GM12878 (cell line): ENCODE results near the gene SPATA20. TPM values are rescaled to one million over a fixed set of nuclear protein-coding genes. Genes with fewer than 3 reads are reported as not detected.

Experiments
- ATAC-seq: fragments of 200-7000 bp; cut with Tn5 transposase; 3 replicates; pipeline ENCODE4 v1.9.1; 2020; ENCODE audit warnings: mild to moderate bottlenecking, moderate library complexity
- BruUV-seq: library from RNA; stranded (reverse); fragments of 400-500 nt; replicated peaks from 2 replicates; lab custom pipeline; 2021; lab: Mats Ljungman, UMichigan
- CTCF ChIA-PET: fragments of 300-600 bp; sonication (Branson Sonifier 250); formaldehyde crosslinking; extraction: SDS; loops from one replicate; lab custom pipeline; 2021; ENCODE audit warnings: inconsistent platforms; lab: Yijun Ruan, JAX
- POLR2A ChIA-PET: fragments of 350-600 bp; formaldehyde crosslinking; extraction: SDS; loops from one replicate; lab custom pipeline; 2021; ENCODE audit warnings: inconsistent platforms; lab: Charles Lee
- RAD21 ChIA-PET: fragments of 300-600 bp; sonication (Branson Sonifier 250); formaldehyde crosslinking; loops from one replicate; lab custom pipeline; 2023; ENCODE audit warnings: antibody characterized with exemption; ENCODE audit not compliant: unreplicated experiment; lab: Charles Lee
- SMC1A ChIA-PET: fragments of 300-600 bp; sonication (Branson Sonifier 250); formaldehyde crosslinking; loops from one replicate; lab custom pipeline; 2023; ENCODE audit not compliant: unreplicated experiment, uncharacterized antibody; lab: Charles Lee
- DNase-seq: peaks from one replicate; pipeline ENCODE4 v3.0.0-alpha.2; 2011; ENCODE audit warnings: low read depth, low spot score
- FAIRE-seq: peaks from 3 replicates; lab custom pipeline; 2011; peaks lifted over from hg19 to GRCh38; lab: Jason Lieb, UNC
- H2AFZ ChIP-seq: 2 replicates; pipeline ENCODE4 v1.6.0; 2011; ENCODE audit warnings: low read depth, low read length, control low read depth; ENCODE audit not compliant: control insufficient read depth
- H3K27ac ChIP-seq: 2 replicates; pipeline ENCODE4 v1.5.1; 2011; ENCODE audit warnings: control low read depth; ENCODE audit not compliant: control insufficient read depth, insufficient read depth
- H3K27me3 ChIP-seq, 2 experiments: replicated peaks in 1 of 2; 2 replicates each; pipeline versions ENCODE4 v1.6.0 to v1.6.1; 2011; ENCODE audit warnings: low read length in 1 of 2; ENCODE audit not compliant: control insufficient read depth in 2 of 2, insufficient read depth in 2 of 2
- H3K36me3 ChIP-seq, 2 experiments: 2 replicates each; pipeline ENCODE4 v1.5.1; 2011; ENCODE audit warnings: low read length in 1 of 2; ENCODE audit not compliant: control insufficient read depth in 2 of 2, insufficient read depth in 2 of 2
- H3K4me1 ChIP-seq: 2 replicates; pipeline ENCODE4 v1.6.1; 2011; ENCODE audit warnings: mild to moderate bottlenecking, low read length, moderate library complexity, mixed read lengths; ENCODE audit not compliant: control insufficient read depth, insufficient read depth
- H3K4me2 ChIP-seq: 2 replicates; pipeline ENCODE4 v1.6.0; 2011; ENCODE audit warnings: control low read depth; ENCODE audit not compliant: control insufficient read depth, insufficient read depth
- H3K4me3 ChIP-seq: fragments of 200-600 bp; sonication (generic); 2 replicates; pipeline ENCODE4 v1.5.1; 2016
- H3K79me2 ChIP-seq: 2 replicates; pipeline ENCODE4 v1.6.0; 2011; ENCODE audit warnings: low read length; ENCODE audit not compliant: control insufficient read depth, insufficient read depth
- H3K9ac ChIP-seq: 2 replicates; pipeline ENCODE4 v1.8.0; 2011; ENCODE audit warnings: low read length, control low read depth, mixed read lengths; ENCODE audit not compliant: control insufficient read depth, insufficient read depth
- H3K9me3 ChIP-seq: replicated peaks from 3 replicates; pipeline ENCODE4 v1.5.1; 2011; ENCODE audit warnings: mild to moderate bottlenecking, low read length; ENCODE audit not compliant: control insufficient read depth, insufficient read depth
- H4K20me1 ChIP-seq: 2 replicates; pipeline ENCODE4 v1.6.0; 2011; ENCODE audit not compliant: control insufficient read depth, insufficient read depth
- CHD2 ChIP-seq: IDR thresholded peaks from 2 replicates; pipeline ENCODE4 v1.6.1; 2011; ENCODE audit warnings: low read depth, low read length, improper control_type of control experiment, borderline replicate concordance
- CTCF ChIP-seq, 3 experiments: IDR thresholded peaks in 2 of 3; conservative IDR thresholded peaks in 1 of 3; 2 replicates each; pipeline ENCODE4 v1.5.1; 2011; ENCODE audit warnings: low read depth in 3 of 3, low read length in 3 of 3, mild to moderate bottlenecking in 3 of 3, control low read depth in 2 of 3, moderate library complexity in 2 of 3, inconsistent platforms in 1 of 3, mixed read lengths in 1 of 3; ENCODE audit not compliant: control insufficient read depth in 2 of 3, insufficient read depth in 1 of 3; ENCODE audit errors: extremely low read depth in 1 of 3
- FOS ChIP-seq: IDR thresholded peaks from 3 replicates; pipeline ENCODE4 v1.6.1; 2011; ENCODE audit warnings: borderline replicate concordance; ENCODE audit not compliant: insufficient read length; ENCODE audit errors: extremely low read depth
- IRF3 ChIP-seq: fragments of 450-650 bp; IDR thresholded peaks from 2 replicates; pipeline ENCODE4 v1.6.1; 2014; ENCODE audit warnings: mild to moderate bottlenecking
- KAT2A ChIP-seq: conservative IDR thresholded peaks from 2 replicates; pipeline ENCODE4 v1.6.1; 2011; ENCODE audit warnings: low read depth, low read length; ENCODE audit not compliant: control insufficient read depth
- RBBP5 ChIP-seq: fragments of 200-600 bp; sonication (generic); conservative IDR thresholded peaks from 2 replicates; pipeline ENCODE4 v1.6.1; 2016
- SIN3A ChIP-seq: IDR thresholded peaks from 2 replicates; pipeline ENCODE4 v1.6.1; 2012; ENCODE audit warnings: low read depth, low read length, improper control_type of control experiment
- SMAD1 ChIP-seq: fragments of 450-650 bp; IDR thresholded peaks from 2 replicates; pipeline ENCODE4 v1.6.1; 2018; ENCODE audit warnings: mild to moderate bottlenecking, low read depth; ENCODE audit not compliant: partially characterized antibody
- WGBS: methylation state at CpG from one replicate; pipeline ENCODE4 v1.1.6; 2016; ENCODE audit warnings: low lambda C conversion rate; ENCODE audit not compliant: insufficient replicate concordance, insufficient coverage; ENCODE audit errors: missing lambda C conversion rate; 5-methylcytosine and 5-hydroxymethylcytosine counted together
- in situ Hi-C: fragments of 300-500 bp; cut with MboI; formaldehyde crosslinking; loops from 9 replicates; pipeline ENCODE4 v1.14.3; 2018; ENCODE audit warnings: mixed read lengths
- intact Hi-C: fragments of 100-400 bp; cut with micrococcal nuclease; formaldehyde crosslinking; loops from one replicate; pipeline ENCODE4 v1.14.2; 2022; ENCODE audit not compliant: unreplicated experiment
- polyA plus RNA-seq, 11 experiments: library from polyadenylated mRNA; depleted of rRNA in 4 of 11; unstranded in 6 of 11; stranded (reverse) in 5 of 11; fragments of >200 nt; fragmentation: Nextera tagmentation in 4 of 11; fragmentation: Illumina TruSeq in 1 of 11; extraction: Ambion mirVana in 4 of 11; extraction: Trizol in 1 of 11; gene quantifications; 1 replicate in 1 of 11; 2 replicates in 10 of 11; pipeline versions ENCODE4 v1.2.1 to v1.2.3, GENCODE V29; 2011 to 2016; ENCODE audit warnings: inconsistent platforms in 2 of 11, missing spikeins in 2 of 11, low read depth in 1 of 11
- total RNA-seq, 4 experiments: library from RNA; depleted of rRNA in 3 of 4; stranded (reverse); fragments of >200 nt in 3 of 4; fragmentation: Illumina TruSeq in 1 of 4; extraction: Trizol in 1 of 4; gene quantifications; 2 replicates each; pipeline versions ENCODE4 v1.2.1 to v1.2.3, GENCODE V29; 2013 to 2021
- TF ChIP-seq, protein P1 (sequence below): fragments of 450-650 bp; formaldehyde crosslinking; IDR thresholded peaks from 2 replicates; pipeline ENCODE4 v1.5.0; 2022; ENCODE audit warnings: mild to moderate bottlenecking, missing genetic modification characterization

SPATA20 gene
- total and polyA plus RNA-seq, 10 of the 15 experiments (the other 5 are each of a cell fraction or from before 2014, with no cell fraction given): 2.1 to 69.8 (median 26.6) TPM

- H3K4me2 ChIP-seq: no peak overlapping the region
- no peaks in the 10 kb centered on the region for H4K20me1 ChIP-seq
- no peaks in the 10 kb centered on the region for H3K79me2 ChIP-seq
- ChIA-PET POLR2A (no interaction called here), SMC1A (no interaction called here), CTCF (no interaction called here), RAD21 (no interaction called here)
- intact Hi-C loops: no loop called here
- H3K27ac ChIP-seq: no peak overlapping the region
- peaks cover 4 to 6% of the 10 kb centered on the region in 2 experiments; a peak in 3 of 4 replicates for H3K27me3 ChIP-seq
- H3K36me3 ChIP-seq: no peaks in the 10 kb centered on the region; a peak in 1 of 4 replicates
- no peak overlapping the region for H3K9ac ChIP-seq
- ATAC-seq (no peak), FAIRE-seq (no peak), DNase-seq (no peak)
- H2AFZ ChIP-seq: no peak overlapping the region
- WGBS: 93% methylated on average over 17 of the region's 17 CpGs
- no peaks in the 10 kb centered on the region for H3K9me3 ChIP-seq
- no peak overlapping the region for H3K4me3 ChIP-seq
- in situ Hi-C loops: no loop called here
- peaks cover 4% of the 10 kb centered on the region; the same call in 1 of the 2 replicates for H3K4me1 ChIP-seq
- no peak for TF ChIP-seq CHD2
- TF ChIP-seq RBBP5: no peak
- no peak for TF ChIP-seq IRF3
- no peak for TF ChIP-seq FOS
- TF ChIP-seq SMAD1: no peak
- TF ChIP-seq, protein P1, sequence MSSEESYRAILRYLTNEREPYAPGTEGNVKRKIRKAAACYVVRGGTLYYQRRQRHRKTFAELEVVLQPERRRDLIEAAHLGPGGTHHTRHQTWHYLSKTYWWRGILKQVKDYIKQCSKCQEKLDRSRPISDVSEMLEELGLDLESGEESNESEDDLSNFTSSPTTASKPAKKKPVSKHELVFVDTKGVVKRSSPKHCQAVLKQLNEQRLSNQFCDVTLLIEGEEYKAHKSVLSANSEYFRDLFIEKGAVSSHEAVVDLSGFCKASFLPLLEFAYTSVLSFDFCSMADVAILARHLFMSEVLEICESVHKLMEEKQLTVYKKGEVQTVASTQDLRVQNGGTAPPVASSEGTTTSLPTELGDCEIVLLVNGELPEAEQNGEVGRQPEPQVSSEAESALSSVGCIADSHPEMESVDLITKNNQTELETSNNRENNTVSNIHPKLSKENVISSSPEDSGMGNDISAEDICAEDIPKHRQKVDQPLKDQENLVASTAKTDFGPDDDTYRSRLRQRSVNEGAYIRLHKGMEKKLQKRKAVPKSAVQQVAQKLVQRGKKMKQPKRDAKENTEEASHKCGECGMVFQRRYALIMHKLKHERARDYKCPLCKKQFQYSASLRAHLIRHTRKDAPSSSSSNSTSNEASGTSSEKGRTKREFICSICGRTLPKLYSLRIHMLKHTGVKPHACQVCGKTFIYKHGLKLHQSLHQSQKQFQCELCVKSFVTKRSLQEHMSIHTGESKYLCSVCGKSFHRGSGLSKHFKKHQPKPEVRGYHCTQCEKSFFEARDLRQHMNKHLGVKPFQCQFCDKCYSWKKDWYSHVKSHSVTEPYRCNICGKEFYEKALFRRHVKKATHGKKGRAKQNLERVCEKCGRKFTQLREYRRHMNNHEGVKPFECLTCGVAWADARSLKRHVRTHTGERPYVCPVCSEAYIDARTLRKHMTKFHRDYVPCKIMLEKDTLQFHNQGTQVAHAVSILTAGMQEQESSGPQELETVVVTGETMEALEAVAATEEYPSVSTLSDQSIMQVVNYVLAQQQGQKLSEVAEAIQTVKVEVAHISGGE (CRISPR knock-in tag): no peak
- no peak for TF ChIP-seq KAT2A
- TF ChIP-seq SIN3A: no peak
- TF ChIP-seq CTCF (IDR thresholded peaks at IDR 0.05 in 2 of 3, conservative IDR thresholded peaks at IDR 0.05 in 1 of 3; ENCODE audit: control insufficient read depth in 2 of 3, extremely low read depth in 1 of 3, insufficient read depth in 1 of 3, low read depth in 3 of 3, low read length in 3 of 3): no peak
- no TSS peak for BruUV-seq
These were observed 7.2 kb downstream of the SPATA20 start for GRCh38 chr17:50554201-50554600.
